ENCODE measurements around the gene SLC25A5.
"Not testable (repeated sequence)": the region's sequence is repeated elsewhere in the genome, so short reads cannot be mapped to it uniquely, and the experiment has no call there.

SLC25A5 gene

DNA sequence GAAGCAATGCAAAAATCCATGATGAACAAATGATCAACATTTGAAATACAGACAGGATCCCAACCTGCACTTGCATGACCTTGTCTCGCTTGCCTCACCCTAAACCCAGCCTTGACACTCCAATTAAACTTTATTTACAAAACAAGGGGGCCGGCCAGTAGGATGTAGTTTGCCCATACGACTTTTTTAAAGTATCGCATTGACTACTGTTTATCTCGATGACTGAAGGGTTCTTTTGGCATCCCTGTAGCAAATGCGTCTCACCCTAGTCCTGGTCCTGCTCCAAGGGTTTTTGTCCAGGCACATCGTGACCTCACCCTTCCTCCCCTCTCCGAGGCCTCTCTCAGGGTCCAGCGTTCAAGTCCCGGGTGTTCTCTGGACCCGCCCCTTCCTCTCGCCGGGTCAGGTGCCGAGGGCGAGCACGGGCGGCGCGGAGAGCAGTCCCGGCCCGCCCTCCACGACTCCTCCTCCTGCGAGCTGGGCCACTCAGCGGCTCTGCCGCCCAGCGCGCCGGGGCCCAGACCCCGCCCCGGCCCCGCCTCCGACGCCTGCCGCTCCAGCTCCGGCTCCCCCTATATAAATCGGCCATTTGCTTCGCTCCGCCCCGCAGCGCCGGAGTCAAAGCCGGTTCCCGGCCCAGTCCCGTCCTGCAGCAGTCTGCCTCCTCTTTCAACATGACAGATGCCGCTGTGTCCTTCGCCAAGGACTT, at the start of gene SLC25A5:
TSS of gene SLC25A5 (plus strand) at position 603 of the 709 bp plus-strand sequence. CDS start at position 675, 72 bp downstream.
- peak; percentile 60 to 70 (median 65) for DNase-seq (ENCODE audit: low read depth in 3 of 3)

DNA sequence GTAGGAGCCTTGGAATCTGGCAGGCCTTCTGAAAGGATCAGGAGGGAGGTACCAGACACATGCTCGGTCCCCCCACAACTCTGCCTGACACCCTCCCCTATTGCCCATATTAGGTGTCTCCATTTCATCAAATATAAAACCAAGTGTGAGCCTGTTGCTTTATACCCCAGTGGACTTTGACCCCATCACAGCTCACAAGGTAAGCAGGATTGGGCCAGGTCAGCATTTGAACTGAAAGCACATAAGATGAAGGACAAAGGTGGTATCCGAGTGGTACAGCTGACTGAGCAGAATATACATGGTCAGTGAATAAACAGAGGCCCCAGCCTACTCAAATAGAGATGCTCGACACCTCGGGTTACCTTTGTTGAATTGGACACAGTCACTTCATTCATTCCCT, 49.1 kb upstream of the SLC25A5 start:
- DNase-seq (ENCODE audit: low read depth in 3 of 3), result no peak

DNA sequence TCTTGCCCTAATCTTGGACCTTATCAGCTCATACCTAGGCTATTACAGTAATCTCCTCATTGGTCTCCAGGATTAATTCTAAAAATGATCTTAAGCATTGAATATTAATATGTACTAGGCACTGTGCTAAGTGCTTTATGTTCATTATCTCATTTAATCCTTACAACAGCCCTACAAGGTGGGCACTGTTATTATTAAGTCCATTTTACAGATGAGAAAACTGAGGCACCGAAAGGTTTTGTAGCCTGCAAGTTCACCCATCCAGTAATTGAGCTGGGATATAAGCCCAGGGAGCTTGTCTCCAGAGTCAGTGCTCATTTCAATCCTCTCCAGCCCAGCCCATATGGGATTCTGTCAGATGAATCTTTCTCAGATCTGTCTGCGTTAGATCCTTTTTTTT, 48.3 kb upstream of the SLC25A5 start:
- no peak for DNase-seq (ENCODE audit: low read depth in 3 of 3)

DNA sequence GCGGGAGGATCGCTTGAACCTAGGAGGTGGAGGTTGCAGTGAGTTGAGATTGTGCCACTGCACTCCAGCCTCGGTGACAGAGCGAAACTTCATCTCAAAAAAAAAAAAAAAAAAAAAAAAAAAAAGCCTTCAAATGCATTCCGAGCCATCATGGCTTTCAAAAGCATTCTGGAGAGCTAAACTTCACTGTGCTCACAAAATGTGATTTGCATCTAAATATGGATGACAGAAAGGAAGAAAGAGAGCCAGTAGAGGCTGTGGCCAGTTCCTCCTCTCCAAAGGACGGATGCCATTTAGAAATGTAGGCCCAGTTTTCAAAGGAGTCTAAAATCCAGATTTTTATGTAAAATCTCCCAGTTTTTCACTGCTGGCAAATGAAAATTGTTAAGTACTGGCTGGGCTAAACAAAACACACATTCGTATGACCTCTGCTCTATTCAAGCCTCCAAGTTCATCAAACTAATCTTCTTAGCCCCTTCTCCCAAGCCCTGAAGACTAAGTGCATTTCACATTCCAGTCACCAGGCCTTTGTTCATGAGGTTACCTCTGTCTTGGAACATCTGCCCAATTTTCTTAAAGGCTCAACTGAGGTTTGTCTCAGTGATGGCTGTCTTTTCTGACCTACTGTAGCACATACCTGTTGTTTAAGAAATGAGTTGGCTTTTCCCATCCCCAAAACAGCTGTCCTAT, 47.1 kb upstream of the SLC25A5 start:
- no peak for DNase-seq (ENCODE audit: low read depth in 3 of 3)

DNA sequence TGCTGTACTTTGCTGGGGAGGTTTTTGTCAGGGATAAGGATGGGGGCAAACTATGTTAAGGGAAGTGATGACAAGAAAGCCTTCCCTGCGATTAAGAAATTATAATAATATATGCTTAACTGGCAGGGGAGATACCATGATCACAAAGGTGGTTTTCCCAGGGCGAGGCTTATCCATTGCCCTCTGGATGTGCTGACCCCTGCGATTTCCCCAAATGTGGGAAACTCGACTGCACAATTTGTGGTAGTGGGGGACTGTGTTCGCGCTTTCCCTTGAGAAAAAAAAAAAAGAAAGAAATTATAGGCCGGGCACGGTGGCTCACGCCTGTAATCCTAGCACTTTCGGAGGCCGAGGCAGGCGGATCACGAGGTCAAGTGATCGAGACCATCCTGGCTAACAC, 44.6 kb upstream of the SLC25A5 start:
- DNase-seq (ENCODE audit: low read depth in 3 of 3), result no peak

DNA sequence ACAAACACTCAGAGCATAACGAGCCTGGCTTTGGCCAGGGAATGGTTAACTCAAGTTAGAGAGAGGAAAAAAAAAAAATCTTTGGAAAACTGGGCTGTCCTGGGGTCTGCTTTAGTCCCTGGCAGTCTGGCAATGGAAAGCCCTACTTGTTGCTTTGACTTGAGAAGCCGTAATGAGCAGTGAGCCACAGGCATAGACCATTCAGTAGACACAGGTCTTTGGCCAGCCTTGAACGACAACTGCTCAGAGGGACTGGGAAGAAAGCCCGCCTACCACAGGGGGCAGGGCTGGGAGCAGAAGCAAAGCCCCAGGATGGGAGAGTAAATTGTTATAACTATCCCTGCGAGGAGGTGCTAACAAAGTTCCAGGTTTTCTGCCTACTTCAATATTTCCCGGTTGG, 43.2 kb upstream of the SLC25A5 start:
- no peak for DNase-seq (ENCODE audit: low read depth in 3 of 3)

DNA sequence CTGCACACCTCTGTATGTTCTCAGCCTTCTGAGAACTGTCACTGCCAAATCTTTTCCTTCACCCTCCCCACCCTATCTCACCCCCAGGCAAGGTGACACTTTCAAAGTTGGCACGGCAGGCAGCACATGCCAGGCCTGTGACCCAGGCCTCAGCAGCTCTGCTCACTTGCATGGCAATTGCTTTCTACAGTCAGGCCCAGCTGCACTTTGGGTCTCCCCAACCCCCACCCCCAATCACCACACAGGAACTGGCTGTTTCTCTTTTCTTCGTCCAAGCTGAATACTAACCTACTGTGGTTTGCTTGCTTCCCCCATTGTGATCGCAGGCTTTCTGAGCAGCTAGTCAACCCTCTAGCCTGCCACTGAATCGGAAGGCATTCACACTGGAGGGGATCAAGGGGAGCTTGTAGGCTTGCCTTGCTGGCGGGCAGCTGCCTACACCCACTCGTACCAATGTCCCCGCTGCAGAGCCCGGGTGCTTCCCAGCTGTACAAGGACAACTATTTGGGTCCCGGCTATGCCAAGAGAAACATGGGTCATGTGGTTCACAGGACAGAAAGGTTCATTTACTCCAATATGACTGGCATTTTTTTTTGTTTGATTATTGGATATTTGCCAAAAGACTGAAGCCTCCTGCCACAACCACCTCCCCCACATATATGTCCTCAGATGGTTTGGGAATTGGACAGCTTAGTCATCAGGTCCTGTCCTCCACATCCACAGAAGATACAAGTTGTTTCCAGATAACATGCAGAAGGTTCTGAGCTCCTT, 41.0 kb upstream of the SLC25A5 start:
- DNase-seq (ENCODE audit: low read depth in 3 of 3), result no peak

DNA sequence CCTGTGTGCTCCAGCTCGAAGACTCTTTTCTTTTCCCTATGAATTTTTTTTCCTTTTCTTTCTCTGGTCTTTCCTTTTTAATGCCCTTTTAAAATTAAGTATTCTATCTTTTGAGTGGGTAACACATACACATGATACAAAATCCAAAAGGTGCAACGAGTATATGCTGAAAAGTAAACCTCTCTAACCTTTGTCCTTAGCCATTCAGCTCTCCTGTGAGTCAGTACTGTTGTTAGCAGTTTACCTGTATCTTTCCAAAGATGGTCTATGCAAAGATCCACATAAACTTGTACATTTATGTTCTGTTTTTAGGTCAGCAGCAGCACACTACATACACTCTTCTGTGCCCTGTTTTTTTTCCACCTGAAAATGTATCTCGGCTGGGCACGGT, 40.5 kb upstream of the SLC25A5 start:
- DNase-seq (ENCODE audit: low read depth in 3 of 3), result no peak

DNA sequence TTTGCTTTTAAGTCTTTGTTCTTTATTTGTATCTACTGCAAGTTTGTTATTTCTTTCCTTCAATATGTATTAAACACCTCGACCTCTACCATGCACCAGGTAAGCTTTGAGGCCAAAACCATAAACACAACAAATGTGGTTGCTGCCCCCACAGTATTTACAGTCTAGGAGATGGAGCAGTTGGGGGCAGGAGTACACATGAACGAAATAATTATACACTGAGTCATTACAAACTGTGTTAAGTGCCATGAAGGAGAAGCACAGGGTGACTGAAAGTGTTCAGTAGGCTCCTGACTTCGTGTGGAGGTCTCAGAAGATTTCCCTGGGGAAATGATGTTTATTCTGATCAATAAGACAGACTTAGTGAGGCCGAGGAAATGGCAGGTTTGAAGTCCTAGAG, 38.8 kb upstream of the SLC25A5 start:
- no peak for DNase-seq (ENCODE audit: low read depth in 3 of 3)

DNA sequence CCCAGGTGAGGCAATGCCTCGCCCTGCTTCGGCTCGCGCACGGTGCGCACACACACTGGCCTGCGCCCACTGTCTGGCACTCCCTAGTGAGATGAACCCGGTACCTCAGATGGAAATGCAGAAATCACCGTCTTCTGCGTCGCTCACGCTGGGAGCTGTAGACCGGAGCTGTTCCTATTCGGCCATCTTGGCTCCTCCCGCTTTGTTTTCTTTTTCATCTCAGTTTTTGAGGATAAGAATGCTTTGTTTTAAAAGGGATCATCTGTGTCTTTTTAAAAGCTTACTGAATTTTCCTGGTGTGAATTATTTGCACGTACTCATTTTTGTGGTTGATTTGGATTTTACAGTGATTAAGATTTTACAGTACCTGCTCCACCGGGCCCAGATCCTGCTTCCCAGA, 26.9 kb upstream of the SLC25A5 start:
- not testable (repeated sequence) for DNase-seq (ENCODE audit: low read depth in 3 of 3)

DNA sequence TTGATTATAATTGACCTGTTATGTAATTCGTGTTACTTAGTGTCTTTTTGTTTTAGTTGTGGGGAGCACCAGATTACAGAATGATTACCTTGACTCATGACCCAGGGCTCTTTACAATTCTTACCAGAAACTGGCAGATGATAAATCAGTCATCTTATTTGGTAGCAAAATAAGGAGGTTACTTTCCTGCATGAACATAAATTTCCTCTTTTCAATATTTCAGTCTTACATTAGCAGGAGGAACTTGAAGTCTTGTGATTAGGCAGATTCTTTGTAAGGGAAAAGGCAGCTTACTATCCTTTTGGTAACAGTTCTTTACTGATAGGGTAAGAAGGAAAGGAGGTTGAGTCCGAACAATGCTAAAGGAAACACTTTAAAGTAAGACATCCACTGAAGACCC, 26.0 kb upstream of the SLC25A5 start:
- DNase-seq (ENCODE audit: low read depth in 3 of 3), result no peak

DNA sequence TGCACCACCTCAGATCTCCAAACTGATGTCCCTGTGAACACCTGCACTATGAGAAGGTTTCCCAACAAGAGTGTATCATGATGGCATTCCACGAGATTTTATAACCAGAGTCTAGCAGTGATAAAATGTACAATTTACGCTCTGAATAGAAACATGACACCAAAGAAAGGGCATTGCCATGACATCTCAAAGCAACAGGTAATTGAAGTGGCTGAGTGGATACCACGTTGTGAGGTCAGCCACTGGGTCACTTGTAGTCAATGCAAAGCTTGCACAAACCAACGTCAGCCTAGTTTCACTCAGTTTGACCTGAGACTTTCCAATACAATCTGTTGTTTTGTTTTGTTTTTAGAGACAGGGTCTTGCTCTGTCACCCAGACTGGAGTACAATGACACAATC, 15.0 kb upstream of the SLC25A5 start:
- no peak for DNase-seq (ENCODE audit: low read depth in 3 of 3)

DNA sequence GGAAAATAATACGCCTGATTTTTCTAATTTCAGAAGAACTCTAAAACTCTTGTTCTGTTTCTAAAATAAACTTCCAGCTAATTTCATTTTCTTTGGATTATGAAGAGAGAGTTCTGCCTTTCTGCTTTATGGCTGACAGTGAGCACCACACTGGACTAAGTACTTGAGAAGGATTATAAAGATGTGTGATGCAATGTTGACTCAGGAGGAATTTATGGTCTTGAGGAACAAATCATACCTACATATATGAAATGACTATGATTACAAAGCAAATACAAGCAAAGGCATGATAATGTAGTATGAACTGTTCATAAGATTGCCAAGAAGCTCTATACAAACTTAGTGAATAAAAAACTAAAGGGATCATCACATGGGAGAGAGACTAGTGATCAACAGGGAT, 13.0 kb upstream of the SLC25A5 start:
- no peak for DNase-seq (ENCODE audit: low read depth in 3 of 3)

DNA sequence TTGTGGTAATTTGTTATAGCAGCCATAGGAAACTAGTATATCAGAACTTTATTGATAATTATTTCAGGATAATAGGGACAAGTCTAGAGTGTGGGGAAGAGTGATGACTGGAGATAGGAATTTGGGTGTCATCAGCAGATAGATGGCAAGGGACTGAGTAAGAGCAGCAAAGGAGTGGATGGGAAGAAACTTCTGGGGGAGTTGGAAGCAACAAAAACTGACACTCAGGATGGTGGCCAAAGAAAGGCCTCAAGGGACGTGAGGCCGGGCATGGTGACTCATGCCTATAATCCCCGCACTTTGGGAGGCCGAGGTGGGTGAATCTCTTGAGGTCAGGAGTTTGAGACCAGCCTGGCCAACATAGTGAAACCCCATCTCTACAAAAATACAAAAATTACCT, 9.1 kb upstream of the SLC25A5 start:
- no peak for DNase-seq (ENCODE audit: low read depth in 3 of 3)

DNA sequence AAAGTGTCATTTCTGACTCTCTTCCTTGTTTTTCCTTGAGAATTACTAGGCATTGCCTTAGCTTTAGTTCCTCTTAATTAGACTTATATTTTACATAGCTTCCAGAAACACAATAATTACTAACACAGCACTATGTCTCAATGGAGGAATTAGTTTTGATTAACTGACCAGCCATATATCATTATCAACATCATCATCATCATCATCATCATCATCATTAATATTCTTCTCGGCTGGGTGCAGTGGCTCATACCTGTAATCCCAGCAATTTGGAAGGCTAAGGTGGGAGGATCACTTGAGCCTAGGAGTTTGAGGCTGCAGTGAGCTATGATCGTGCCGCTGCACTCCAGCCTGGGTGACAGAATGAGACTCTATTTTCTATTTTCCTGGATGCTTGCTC, 2.7 kb upstream of the SLC25A5 start:
- DNase-seq (ENCODE audit: low read depth in 3 of 3), result no peak

DNA sequence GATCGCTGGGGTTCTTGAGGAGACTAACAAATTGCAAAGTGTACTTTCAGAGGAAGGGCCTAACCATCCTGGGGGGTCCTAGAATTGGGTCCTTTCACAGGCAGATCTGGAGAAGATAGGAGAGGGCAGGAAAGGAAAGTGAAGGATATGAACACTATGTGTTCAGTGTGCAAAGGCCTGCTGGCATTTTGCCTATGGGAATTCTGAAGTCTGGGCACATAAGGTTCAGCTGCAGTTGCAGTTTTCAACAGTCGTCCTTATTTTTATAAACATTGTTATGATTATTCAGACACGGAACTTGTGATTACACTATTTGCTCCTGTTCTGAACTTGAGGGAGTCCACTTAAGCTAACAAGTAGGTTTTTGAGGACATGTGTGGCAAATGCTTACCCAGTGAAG, 1.3 kb upstream of the SLC25A5 start:
- no peak for DNase-seq (ENCODE audit: low read depth in 3 of 3)

DNA sequence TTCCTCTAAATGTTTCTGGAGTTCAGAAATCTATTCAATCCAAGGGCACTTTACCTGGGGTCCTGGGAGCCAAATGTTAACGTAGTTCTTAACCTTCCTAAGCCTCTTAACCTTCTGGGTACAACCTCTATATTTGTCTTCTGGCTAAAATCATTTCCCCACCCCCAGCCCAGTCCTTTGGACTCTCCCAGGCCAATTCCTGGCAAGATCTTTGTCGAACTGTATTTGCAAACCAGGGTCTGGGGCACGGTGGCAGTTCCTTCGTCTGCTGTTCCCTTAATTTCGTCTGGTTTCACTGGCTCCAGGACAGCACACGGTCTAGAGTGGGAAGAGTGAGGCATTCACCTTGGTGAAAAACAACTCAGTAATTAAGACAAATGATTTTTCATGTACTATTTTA, 811 bp upstream of the SLC25A5 start:
- DNase-seq (ENCODE audit: low read depth in 3 of 3), result no peak

DNA sequence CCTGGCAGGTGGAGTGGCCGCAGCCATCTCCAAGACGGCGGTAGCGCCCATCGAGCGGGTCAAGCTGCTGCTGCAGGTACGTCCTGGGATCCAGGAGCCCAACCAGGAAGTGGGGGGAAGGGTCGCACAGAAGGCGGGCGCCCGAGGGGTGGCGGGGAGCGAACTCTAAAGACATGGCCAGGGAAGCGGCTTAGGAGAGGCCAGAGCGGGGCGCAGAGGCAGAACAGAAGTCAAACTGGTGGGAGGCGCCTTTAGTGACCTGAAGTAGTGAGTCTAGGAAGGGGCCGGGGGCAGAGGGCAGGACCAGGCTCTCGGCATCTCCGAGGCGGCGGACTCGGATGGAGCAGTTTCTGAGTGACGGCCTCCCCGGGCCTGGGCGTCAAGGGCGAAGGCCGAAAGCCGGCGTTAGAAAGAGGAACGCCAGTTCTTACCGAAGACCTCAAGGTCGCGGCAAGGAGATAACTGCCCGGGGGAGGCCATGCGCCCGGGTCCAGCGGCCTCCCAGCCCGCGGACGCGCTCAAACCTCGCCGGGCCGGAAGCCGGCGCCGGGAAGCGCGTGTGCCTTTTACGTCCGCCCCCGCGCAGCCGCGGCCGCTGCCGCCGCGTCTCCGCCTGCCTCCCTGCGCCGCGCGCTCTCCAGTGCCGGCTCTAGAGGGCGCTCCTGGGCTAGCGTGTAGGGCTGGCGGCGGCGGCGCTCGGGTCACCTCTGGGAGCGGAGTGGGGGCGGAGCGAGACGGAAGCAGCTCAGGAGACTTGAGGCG, 488 bp downstream of the SLC25A5 start:
- DNase-seq (ENCODE audit: low read depth in 3 of 3), result peak; percentile 67 to 79 (median 70)

DNA sequence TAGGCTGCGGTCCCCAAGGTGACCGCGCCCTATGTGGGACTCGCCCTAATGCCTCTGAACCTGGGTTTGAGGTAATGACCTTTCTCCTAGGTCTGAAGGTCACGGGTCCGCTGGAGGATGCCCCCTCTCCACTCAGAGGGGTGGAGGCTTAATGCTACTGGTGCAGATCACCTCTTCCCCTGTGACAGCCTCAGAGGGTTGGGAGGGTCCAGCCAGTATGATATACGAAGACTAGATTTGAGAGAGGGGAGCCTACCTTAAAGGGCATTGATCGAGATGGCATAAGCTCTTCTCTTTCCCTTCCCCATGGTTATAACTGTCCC, 1.0 kb downstream of the SLC25A5 start:
- DNase-seq (ENCODE audit: low read depth in 3 of 3), result no peak

DNA sequence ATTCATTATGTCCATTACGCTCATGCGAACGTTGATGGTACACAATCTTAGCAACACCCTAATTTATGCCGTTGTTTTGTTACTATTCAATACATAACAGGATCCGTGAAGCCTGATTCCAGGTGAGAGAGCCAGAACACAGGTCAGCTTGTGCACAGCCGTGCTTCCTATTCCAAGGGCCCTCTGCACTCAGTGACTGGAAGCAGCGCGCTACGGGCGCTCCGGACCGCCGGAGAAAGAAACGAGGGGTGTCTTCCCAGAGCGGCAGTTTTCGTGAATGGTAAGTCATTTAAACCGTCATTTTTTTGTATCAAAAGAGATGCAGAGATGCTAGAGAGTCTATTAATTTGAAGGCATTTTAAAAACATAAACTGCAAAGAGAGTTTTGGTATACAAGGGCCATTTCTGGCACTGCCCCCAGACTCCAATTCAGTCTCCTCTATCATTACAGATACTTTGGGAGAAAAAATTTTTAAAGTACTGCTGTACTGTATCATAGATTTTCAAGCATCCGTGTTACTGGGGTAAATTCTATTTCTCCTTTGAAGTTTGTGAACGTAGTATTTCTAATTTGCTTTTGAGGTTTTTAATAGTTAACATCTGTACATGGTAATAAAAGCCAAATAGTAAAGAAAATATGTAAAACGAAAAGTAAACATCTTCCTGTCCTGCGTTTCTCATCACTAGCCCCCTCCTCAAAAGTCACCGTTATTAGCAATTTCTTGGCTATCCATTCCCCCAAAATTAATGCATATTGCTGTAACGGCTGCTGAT, 6.6 kb downstream of the SLC25A5 start:
- DNase-seq (ENCODE audit: low read depth in 3 of 3), result no peak

DNA sequence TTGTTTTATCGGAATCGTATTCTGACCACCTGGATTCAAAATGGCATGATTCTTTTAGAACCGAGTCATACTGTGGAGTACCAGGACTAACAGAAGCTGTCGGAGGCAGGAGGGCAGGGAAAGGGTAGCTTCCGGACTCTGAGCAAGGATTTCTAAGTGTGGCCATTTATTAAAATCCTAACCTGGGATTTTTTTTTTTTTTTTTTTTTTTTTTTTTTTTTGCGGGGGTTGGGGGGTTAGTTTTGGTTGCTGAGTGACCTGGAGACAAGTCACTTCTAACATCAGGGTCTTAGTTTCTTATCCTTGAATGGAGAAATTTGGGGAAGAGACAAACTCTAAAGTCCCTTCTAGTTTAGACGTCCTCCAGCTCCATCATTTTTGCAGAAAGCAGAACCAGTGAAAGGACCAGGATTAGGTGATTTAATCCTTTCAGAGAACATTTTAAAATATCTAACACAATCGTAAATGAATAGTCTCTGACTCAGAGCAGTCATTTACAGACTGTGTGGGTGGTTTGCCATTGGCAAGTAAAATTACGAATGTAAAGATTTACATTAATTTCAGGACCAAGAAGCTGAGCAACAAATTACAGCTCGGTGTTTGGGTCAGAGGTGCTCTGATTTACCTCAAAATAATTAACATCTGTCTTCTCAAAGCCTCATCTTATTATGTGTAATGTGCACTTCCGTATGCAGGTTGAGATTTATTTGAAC, 7.3 kb downstream of the SLC25A5 start:
- no peak for DNase-seq (ENCODE audit: low read depth in 3 of 3)

Measured in stimulated activated CD4-positive, alpha-beta T cell treated with anti-CD3 and anti-CD28 coated beads, TNF-alpha, amount 100 ng/mL, for 4 hours (primary cell).